Measurements from ENCODE around the gene BGLAP. TPM values are rescaled to one million over a fixed set of nuclear protein-coding genes. Genes with fewer than 3 reads are reported as not detected.
"Not testable (repeated sequence)": the region's sequence is repeated elsewhere in the genome, so short reads cannot be mapped to it uniquely, and the experiment has no call there.

BGLAP gene
- total and polyA plus RNA-seq, 8 donors = 1.5 to 1.9 TPM; not detected in 6

- intact Hi-C loops (cut with DNase I; ENCODE audit: low total_unique reads) = no loop called here
- 0 to 1% (median 0%) methylated on average over 46 to 61 of the region's 61 CpGs for WGBS, 5 donors
- peak within 1 kb of the TSS; percentile 55 to 71 (median 62) for H3K4me3 ChIP-seq
These were observed 28.9 kb upstream of the BGLAP start, which contains the start of gene PMF1 for GRCh38 chr1:156212833-156213643. TSS of gene PMF1 (plus strand) at chr1:156213007. CDS start at chr1:156213016, 9 bp downstream.

DNA sequence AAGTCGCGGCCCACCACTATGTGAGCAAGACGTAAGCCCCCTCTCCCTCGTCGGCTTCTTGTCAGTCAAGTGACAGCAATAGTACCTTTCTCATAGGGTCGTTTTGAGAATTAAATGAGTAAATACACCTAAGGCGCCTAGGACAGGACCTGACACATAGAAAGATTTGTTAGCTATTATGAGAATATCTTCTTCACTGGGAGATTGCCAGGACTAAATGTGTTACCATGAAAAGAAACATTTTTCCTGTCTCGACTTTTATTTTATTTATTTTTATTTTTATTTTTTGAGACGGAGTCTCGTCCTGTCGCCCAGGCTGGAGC, 28.4 kb upstream of the BGLAP start:
- peak overlapping the region; percentile 91 to 97 (median 96) for H3K27ac ChIP-seq
- H3K4me3 ChIP-seq = peak overlapping the region; percentile 55 to 71 (median 62)
- H3K9me3 ChIP-seq = no peaks in the 10 kb centered on the region
- peaks cover 8 to 43% (median 33%) of the 10 kb centered on the region in 4 donors for H3K36me3 ChIP-seq
- intact Hi-C loops (cut with DNase I; ENCODE audit: low total_unique reads) = no loop called here
- TF ChIP-seq POLR2A (IDR thresholded peaks at IDR 0.05) = no peak
- no peak for TF ChIP-seq POLR2AphosphoS5 (IDR thresholded peaks at IDR 0.05)
- no peak for TF ChIP-seq EP300 (IDR thresholded peaks at IDR 0.05)
- TF ChIP-seq, protein P1, sequence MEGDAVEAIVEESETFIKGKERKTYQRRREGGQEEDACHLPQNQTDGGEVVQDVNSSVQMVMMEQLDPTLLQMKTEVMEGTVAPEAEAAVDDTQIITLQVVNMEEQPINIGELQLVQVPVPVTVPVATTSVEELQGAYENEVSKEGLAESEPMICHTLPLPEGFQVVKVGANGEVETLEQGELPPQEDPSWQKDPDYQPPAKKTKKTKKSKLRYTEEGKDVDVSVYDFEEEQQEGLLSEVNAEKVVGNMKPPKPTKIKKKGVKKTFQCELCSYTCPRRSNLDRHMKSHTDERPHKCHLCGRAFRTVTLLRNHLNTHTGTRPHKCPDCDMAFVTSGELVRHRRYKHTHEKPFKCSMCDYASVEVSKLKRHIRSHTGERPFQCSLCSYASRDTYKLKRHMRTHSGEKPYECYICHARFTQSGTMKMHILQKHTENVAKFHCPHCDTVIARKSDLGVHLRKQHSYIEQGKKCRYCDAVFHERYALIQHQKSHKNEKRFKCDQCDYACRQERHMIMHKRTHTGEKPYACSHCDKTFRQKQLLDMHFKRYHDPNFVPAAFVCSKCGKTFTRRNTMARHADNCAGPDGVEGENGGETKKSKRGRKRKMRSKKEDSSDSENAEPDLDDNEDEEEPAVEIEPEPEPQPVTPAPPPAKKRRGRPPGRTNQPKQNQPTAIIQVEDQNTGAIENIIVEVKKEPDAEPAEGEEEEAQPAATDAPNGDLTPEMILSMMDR (IDR thresholded peaks at IDR 0.05) = no peak
- WGBS, 5 donors = 16 to 20% (median 19%) methylated on average over 11 of the region's 11 CpGs
- H3K27me3 ChIP-seq = no peaks in the 10 kb centered on the region
- peaks cover 27 to 54% (median 42%) of the 10 kb centered on the region in 4 donors for H3K4me1 ChIP-seq
- no peak for DNase-seq

More at GRCh38 chr1:156212833-156213643, 28.9 kb upstream of the BGLAP start, which contains the start of gene PMF1:
- H3K27me3 ChIP-seq = no peaks in the 10 kb centered on the region
- H3K36me3 ChIP-seq = peaks cover 9 to 49% (median 39%) of the 10 kb centered on the region in 4 donors
- peak; percentile 97 to 99 for DNase-seq
- H3K4me1 ChIP-seq = peaks cover 26 to 48% (median 37%) of the 10 kb centered on the region in 4 donors
- TF ChIP-seq POLR2AphosphoS5 (IDR thresholded peaks at IDR 0.05) (peak; percentile 36 to 83 (median 77)), EP300 (IDR thresholded peaks at IDR 0.05) (no peak), POLR2A (IDR thresholded peaks at IDR 0.05) (peak in 2 of 4 donors; percentile 22 to 23)
- TF ChIP-seq, protein P1 (IDR thresholded peaks at IDR 0.05) = no peak
- peak within 1 kb of the TSS; percentile 91 to 97 (median 96) for H3K27ac ChIP-seq
- H3K9me3 ChIP-seq = no peaks in the 10 kb centered on the region

DNA sequence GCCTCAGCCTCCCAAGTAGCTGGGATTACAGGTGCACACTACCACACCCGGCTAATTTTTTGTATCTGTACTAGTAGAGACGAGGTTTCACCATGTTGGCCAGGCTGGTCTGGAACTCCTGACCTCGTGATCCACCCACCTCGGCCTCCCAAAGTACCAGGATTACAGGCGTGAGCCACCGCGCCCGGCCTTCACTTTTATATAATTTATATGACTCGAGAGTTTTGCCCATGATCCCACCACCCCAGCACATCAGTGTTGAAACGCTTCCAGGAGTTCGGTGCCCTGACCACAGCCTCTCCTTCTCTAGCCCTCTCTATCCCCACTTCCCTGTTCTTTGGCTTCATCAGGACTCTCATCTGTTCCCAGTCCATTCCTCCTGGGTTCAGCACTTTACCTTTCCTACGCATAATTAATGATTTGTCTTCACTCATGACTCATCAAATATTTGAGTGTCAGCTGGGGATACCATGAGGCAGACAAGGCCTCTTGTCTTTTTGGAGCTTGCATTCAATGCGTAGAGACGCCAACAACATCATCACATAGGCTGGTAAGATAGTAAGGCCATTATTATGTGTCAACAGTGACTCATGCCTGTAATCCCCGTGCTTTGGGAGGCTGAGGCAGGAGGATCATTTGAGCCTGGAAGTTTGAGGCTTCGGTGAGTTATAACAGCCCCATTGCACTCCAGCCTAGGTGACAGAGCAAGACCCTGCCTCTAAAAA, 27.8 kb upstream of the BGLAP start:
- H3K27ac ChIP-seq = peak overlapping the region in 4 of 5 donors; percentile 94 to 97 (median 96)
- 73 to 83% (median 77%) methylated on average over 16 of the region's 16 CpGs for WGBS, 5 donors
- intact Hi-C loops (cut with DNase I; ENCODE audit: low total_unique reads) = no loop called here
- no peak for TF ChIP-seq EP300 (IDR thresholded peaks at IDR 0.05)
- no peak for TF ChIP-seq POLR2AphosphoS5 (IDR thresholded peaks at IDR 0.05)
- TF ChIP-seq POLR2A (IDR thresholded peaks at IDR 0.05) = no peak
- TF ChIP-seq, protein P1 (IDR thresholded peaks at IDR 0.05) = no peak
- H3K27me3 ChIP-seq = no peaks in the 10 kb centered on the region
- H3K36me3 ChIP-seq = peaks cover 8 to 38% (median 28%) of the 10 kb centered on the region in 4 donors
- no peak for DNase-seq
- peak overlapping the region; percentile 55 to 71 (median 62) for H3K4me3 ChIP-seq
- H3K9me3 ChIP-seq = no peaks in the 10 kb centered on the region
- peaks cover 27 to 57% (median 42%) of the 10 kb centered on the region in 4 donors for H3K4me1 ChIP-seq

DNA sequence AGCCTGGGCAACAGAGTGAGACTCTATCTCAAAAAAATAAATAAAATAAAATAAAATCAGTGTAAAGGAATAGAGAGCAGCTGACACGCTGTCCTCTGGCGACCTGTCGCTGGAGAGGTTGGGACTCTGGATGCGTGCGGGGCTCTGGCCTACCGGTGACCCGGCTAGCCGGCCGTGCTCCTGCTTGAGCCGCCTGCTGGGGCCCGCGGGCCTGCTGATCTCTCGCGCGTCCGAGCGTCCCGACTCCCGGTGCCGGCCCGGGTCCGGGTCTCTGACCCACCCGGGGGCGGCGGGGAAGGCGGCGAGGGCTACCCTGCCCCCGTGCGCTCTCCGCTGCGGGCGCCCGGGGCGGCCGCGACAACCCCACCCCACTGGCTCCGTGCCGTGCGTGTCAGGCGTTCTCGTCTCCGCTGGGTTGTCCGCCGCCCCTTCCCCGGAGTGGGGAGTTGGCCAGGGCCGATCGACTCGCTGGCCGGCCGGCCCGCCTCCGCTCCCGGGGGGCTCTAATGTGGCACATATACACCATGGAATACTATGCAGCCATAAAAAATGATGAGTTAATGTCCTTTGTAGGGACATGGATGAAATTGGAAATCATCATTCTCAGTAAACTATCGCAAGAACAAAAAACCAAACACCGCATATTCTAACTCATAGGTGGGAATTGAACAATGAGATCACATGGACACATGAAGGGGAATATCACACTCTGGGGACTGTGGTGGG, 25.5 kb upstream of the BGLAP start:
- DNase-seq; H3K4me3 ChIP-seq; intact Hi-C loops (cut with DNase I; ENCODE audit: low total_unique reads); H3K9me3 ChIP-seq; H3K27me3 ChIP-seq: not testable (repeated sequence)
- Histone ChIP-seq H3K36me3 (peaks cover 12 to 30% (median 23%) of the 10 kb centered on the region in 4 donors), H3K4me1 (peaks cover 27 to 57% (median 42%) of the 10 kb centered on the region in 4 donors), H3K27ac (peak overlapping the region in 1 of 5 donors; percentile 82)
- 88 to 99% (median 94%) methylated on average over 33 to 55 of the region's 55 CpGs for WGBS, 5 donors

Measured in stomach (tissue), 9 donors.